Sigmoid colon (tissue), 7 donors: ENCODE results near the gene CRY2. TPM values are rescaled to one million over a fixed set of nuclear protein-coding genes. Genes with fewer than 3 reads are reported as not detected.
"Not testable (repeated sequence)": the region's sequence is repeated elsewhere in the genome, so short reads cannot be mapped to it uniquely, and the experiment has no call there.

Experiments used
- DNase-seq: peaks from one replicate; pipeline ENCODE4 v3.0.0-alpha.2; 2019
- H3K27ac ChIP-seq, 4 donors: fragments of 200-600 bp; sonication (generic); one replicate each; pipeline ENCODE4 v1.5.1; 2016 to 2019; ENCODE audit warnings: mild to moderate bottlenecking in 1 of 4
- H3K27me3 ChIP-seq, 3 donors: fragments of 200-600 bp; sonication (generic); one replicate each; pipeline ENCODE4 v1.5.1; 2019; ENCODE audit warnings: mild to moderate bottlenecking in 1 of 3
- H3K36me3 ChIP-seq, 4 donors: fragments of 200-600 bp; sonication (generic); one replicate each; pipeline ENCODE4 v1.5.1; 2016 to 2019
- H3K4me1 ChIP-seq, 4 donors: fragments of 200-600 bp; sonication (generic); one replicate each; pipeline ENCODE4 v1.5.1; 2017 to 2019
- H3K4me3 ChIP-seq, 4 donors: fragments of 200-600 bp; sonication (generic); one replicate each; pipeline ENCODE4 v1.5.1; 2017 to 2019; ENCODE audit warnings: mild to moderate bottlenecking in 2 of 4, moderate library complexity in 1 of 4
- H3K9me3 ChIP-seq, 4 donors: fragments of 200-600 bp in 3 of 4; sonication (generic) in 3 of 4; one replicate each; pipeline versions ENCODE4 v1.5.1 to v1.6.1; 2013 to 2019
- EP300 ChIP-seq, 4 donors: sonication (generic); formaldehyde crosslinking; IDR thresholded peaks; one replicate each; pipeline ENCODE4 v1.6.1; 2017; ENCODE audit warnings: antibody characterized with exemption in 4 of 4
- POLR2A ChIP-seq, 2 donors: fragments of 450-650 bp; IDR thresholded peaks; one replicate each; pipeline ENCODE4 v1.6.1; 2016; ENCODE audit warnings: antibody characterized with exemption in 2 of 2, mild to moderate bottlenecking in 2 of 2, moderate library complexity in 2 of 2
- POLR2AphosphoS5 ChIP-seq, 4 donors: sonication (generic); formaldehyde crosslinking; IDR thresholded peaks; one replicate each; pipeline ENCODE4 v1.6.1; 2017; ENCODE audit warnings: antibody characterized with exemption in 4 of 4
- WGBS, 2 donors: extraction: QIAGEN DNeasy Blood & Tissue Kit; methylation state at CpG; one replicate each; pipeline ENCODE4 v1.1.7; 2013; 5-methylcytosine and 5-hydroxymethylcytosine counted together
- intact Hi-C: fragments of 100-400 bp; cut with DNase I; formaldehyde crosslinking; loops from one replicate; pipeline ENCODE4 v1.15.1; 2023
- polyA plus RNA-seq, 3 donors: library from polyadenylated mRNA; stranded (reverse); fragments of 200-250 nt; gene quantifications; one replicate each; pipeline ENCODE4 v1.2.3, GENCODE V29; 2013
- total RNA-seq, 4 donors: library from RNA; depleted of rRNA; stranded (reverse); fragments of >200 nt; gene quantifications; one replicate each; pipeline ENCODE4 v1.1.0, GENCODE V29; 2016
- TF ChIP-seq, protein P1 (sequence below), 4 experiments: fragments of 450-650 bp in 3 of 4; fragments of 200-600 bp in 1 of 4; IDR thresholded peaks; one replicate each; pipeline ENCODE4 v1.5.1; 2016 to 2019; ENCODE audit warnings: antibody characterized with exemption in 4 of 4, mild to moderate bottlenecking in 3 of 4, moderate library complexity in 2 of 4
- donor health status: healthy with polysubstance abuse.
- donor health status: Bipolar disorder and iron deficiency.
- donor health status: healthy.

Gene CRY2
- total and polyA plus RNA-seq, 7 donors, result 5.3 to 49.3 (median 27.5) TPM

DNA sequence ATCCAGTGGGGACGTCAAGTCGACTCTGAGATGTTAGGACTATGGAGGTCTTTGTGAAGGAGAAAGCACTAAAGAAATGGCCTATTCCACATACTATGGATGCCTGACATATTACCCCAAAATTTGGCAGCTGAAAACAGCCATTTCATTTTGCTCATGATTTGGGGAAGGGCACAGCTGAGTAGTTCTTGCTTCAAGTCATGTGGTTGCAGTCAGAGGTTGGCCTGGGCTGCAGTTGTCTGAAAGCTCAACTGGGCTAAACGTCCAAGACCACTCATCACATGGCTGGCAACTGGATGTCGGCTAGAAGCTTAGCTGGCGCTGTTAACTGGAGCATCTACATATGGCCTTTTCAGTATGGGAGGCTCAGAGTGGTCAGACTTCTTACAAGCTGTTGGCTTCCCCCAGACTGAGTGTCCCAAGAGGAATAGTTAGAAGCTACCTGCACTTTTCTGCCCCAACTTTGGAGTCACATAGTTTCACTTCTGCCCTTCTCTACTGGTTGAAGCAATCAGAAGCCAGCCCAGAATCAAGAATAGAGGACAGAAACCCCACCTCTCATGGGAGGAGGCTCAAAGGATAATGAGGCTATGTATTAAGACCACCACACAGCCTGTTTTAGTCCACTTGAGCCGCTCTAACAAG is 28.2 kb upstream of the CRY2 start:
- Histone ChIP-seq H3K36me3 (no peaks in the 10 kb centered on the region), H3K27me3 (no peaks in the 10 kb centered on the region), H3K9me3 (no peaks in the 10 kb centered on the region), H3K4me3 (no peak overlapping the region), H3K27ac (no peak overlapping the region), H3K4me1 (no peaks in the 10 kb centered on the region)
- 90 to 92% methylated on average over 6 of the region's 6 CpGs for WGBS, 2 donors
- no peak for TF ChIP-seq EP300 (IDR thresholded peaks at IDR 0.05)
- TF ChIP-seq POLR2AphosphoS5 (IDR thresholded peaks at IDR 0.05), result no peak
- TF ChIP-seq POLR2A (IDR thresholded peaks at IDR 0.05), result no peak
- TF ChIP-seq, protein P1, sequence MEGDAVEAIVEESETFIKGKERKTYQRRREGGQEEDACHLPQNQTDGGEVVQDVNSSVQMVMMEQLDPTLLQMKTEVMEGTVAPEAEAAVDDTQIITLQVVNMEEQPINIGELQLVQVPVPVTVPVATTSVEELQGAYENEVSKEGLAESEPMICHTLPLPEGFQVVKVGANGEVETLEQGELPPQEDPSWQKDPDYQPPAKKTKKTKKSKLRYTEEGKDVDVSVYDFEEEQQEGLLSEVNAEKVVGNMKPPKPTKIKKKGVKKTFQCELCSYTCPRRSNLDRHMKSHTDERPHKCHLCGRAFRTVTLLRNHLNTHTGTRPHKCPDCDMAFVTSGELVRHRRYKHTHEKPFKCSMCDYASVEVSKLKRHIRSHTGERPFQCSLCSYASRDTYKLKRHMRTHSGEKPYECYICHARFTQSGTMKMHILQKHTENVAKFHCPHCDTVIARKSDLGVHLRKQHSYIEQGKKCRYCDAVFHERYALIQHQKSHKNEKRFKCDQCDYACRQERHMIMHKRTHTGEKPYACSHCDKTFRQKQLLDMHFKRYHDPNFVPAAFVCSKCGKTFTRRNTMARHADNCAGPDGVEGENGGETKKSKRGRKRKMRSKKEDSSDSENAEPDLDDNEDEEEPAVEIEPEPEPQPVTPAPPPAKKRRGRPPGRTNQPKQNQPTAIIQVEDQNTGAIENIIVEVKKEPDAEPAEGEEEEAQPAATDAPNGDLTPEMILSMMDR (IDR thresholded peaks at IDR 0.05), result no peak
- intact Hi-C loops, result no loop called here
- no peak for DNase-seq

DNA sequence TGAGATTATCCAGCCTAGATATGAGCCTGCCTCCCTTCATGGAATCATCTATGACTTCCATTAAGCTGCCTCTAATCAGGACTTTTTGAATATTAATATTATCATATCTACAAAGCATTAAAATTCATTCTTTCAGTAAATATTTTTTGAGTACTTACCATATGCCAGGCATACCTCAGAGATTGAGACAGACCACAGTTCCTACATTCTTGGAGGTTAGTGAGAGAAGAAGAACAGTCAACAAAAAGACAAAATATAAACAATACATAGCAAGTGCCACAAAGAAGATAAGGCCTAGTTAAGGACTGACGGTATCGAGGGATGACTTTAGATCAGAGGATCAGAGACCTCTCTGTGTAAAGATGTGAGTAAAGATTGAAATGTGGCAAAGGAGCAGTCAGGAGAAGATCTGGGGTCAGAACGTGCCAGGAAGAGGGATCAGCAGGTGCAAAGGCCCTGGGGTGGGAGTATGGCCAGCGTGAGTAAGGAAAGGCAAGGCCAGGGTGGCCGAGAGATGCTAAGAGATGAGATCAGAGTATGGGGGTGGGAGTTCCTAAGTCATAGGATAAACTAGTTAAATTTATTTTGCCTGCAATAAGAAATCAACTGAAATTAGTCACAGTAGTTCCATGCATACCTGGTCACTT is 26.9 kb upstream of the CRY2 start:
- Histone ChIP-seq H3K27me3 (no peaks in the 10 kb centered on the region), H3K27ac (no peak overlapping the region), H3K4me1 (no peaks in the 10 kb centered on the region), H3K4me3 (no peak overlapping the region), H3K9me3 (no peaks in the 10 kb centered on the region), H3K36me3 (no peaks in the 10 kb centered on the region)
- intact Hi-C loops, result no loop called here
- WGBS, 2 donors, result 96% methylated on average over 5 of the region's 5 CpGs
- TF ChIP-seq EP300 (IDR thresholded peaks at IDR 0.05), result no peak
- TF ChIP-seq POLR2A (IDR thresholded peaks at IDR 0.05), result no peak
- no peak for TF ChIP-seq POLR2AphosphoS5 (IDR thresholded peaks at IDR 0.05)
- TF ChIP-seq, protein P1 (IDR thresholded peaks at IDR 0.05), result no peak
- DNase-seq, result no peak

DNA sequence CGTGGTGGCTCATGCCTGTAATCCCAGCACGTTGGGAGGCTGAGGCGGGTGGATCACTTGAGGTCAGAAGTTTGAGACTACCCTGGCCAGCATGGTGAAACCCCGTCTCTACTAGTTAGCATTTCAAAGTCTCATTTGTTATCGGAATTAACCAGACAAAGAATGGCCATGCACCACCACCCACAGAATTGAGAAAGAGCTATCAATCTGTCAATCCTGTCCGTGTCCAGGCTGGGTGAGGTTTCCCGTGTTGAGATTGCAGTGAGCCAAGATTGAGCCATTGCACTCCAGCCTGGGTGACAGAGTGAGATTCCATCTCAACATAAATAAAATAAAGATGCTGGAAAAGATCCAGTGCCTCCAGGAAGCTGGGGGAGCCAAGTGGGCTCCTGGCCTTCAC is 20.8 kb upstream of the CRY2 start:
- DNase-seq, H3K9me3 ChIP-seq, H3K27ac ChIP-seq, H3K36me3 ChIP-seq, intact Hi-C loops, H3K27me3 ChIP-seq, H3K4me1 ChIP-seq, H3K4me3 ChIP-seq: not testable (repeated sequence)
- 37 to 51% methylated on average over 7 of the region's 7 CpGs for WGBS, 2 donors

DNA sequence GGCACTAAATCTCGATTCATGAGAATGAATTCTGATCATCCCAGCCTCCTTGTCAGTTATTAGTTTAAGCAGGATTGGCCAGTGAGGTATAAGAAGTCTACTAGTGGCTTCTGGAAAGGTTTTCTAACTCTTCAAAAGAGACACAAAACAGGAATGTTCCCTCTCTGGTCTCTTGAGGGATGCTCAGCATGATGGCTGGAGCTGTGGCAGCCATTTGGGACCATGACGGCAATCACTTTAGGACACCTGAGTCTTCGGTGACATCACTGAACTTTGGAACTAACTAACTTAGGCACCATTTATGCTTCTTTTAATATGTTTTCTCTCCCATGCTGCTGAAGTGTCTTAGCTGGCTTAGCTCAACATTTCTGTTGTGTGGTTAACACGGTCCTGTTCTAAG is 20.2 kb upstream of the CRY2 start:
- no peaks in the 10 kb centered on the region for H3K36me3 ChIP-seq
- no peak overlapping the region for H3K27ac ChIP-seq
- intact Hi-C loops, result no loop called here
- 93 to 95% methylated on average over 4 of the region's 4 CpGs for WGBS, 2 donors
- no peaks in the 10 kb centered on the region for H3K4me1 ChIP-seq
- TF ChIP-seq EP300 (IDR thresholded peaks at IDR 0.05), result no peak
- TF ChIP-seq POLR2A (IDR thresholded peaks at IDR 0.05), result no peak
- TF ChIP-seq, protein P1 (IDR thresholded peaks at IDR 0.05), result no peak
- TF ChIP-seq POLR2AphosphoS5 (IDR thresholded peaks at IDR 0.05), result no peak
- no peak for DNase-seq
- H3K9me3 ChIP-seq, result no peaks in the 10 kb centered on the region
- no peaks in the 10 kb centered on the region for H3K27me3 ChIP-seq
- no peak overlapping the region for H3K4me3 ChIP-seq

DNA sequence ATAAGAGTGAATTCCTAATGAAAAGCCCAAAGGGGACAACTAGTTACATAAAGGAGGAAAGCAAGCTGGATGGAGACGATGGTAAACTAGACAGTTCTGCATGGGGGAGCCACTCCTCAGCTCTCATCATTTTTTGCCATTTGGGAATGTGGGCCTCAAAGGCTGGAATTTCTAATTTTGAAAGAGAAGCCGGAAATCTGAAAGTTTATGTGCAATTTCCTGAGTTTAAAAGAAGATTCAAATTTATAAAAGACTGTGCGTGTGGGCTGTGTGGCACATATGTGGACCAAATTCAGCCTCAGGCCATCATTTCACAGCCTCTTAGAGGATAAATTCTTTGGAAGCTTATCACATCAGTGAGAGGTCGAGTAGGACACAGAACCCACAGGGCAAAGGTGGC is 18.3 kb upstream of the CRY2 start:
- no peak for TF ChIP-seq EP300 (IDR thresholded peaks at IDR 0.05)
- no peak for TF ChIP-seq POLR2A (IDR thresholded peaks at IDR 0.05)
- TF ChIP-seq POLR2AphosphoS5 (IDR thresholded peaks at IDR 0.05), result no peak
- TF ChIP-seq, protein P1 (IDR thresholded peaks at IDR 0.05), result no peak
- DNase-seq, result no peak
- Histone ChIP-seq H3K27me3 (no peaks in the 10 kb centered on the region), H3K36me3 (no peaks in the 10 kb centered on the region), H3K9me3 (no peaks in the 10 kb centered on the region), H3K4me3 (no peak overlapping the region), H3K4me1 (no peaks in the 10 kb centered on the region), H3K27ac (no peak overlapping the region)
- intact Hi-C loops, result no loop called here
- WGBS, 2 donors, result 76 to 78% methylated on average over 4 of the region's 4 CpGs
